Mesodermal cell (in vitro differentiated cells): ENCODE results near the gene PLEKHA4.
A peak's percentile ranks its signal among the peaks of the same experiment; 100 is the strongest.
"Not testable (repeated sequence)": the region's sequence is repeated elsewhere in the genome, so short reads cannot be mapped to it uniquely, and the experiment has no call there.

Source experiments
- H3K27ac ChIP-seq: 2 replicates; pipeline ENCODE4 v1.7.0; 2013; ENCODE audit warnings: mild to moderate bottlenecking, low read depth, low read length, moderate library complexity; ENCODE audit not compliant: severe bottlenecking
- H3K36me3 ChIP-seq: 2 replicates; pipeline ENCODE4 v1.7.1; 2013; ENCODE audit warnings: mild to moderate bottlenecking, low read length, moderate library complexity; ENCODE audit not compliant: control insufficient read depth, insufficient read depth
- H3K4me1 ChIP-seq: one replicate; pipeline ENCODE4 v1.7.1; 2013; ENCODE audit warnings: mild to moderate bottlenecking, low read length; ENCODE audit not compliant: insufficient read depth, control insufficient read depth, poor library complexity, severe bottlenecking
- H3K4me3 ChIP-seq: 2 replicates; pipeline ENCODE4 v1.7.0; 2013; ENCODE audit warnings: low read length, control low read depth, mild to moderate bottlenecking; ENCODE audit not compliant: insufficient read depth, poor library complexity, severe bottlenecking; ENCODE audit errors: extremely low read depth
- H3K9me3 ChIP-seq: 2 replicates; pipeline ENCODE4 v1.7.1; 2013; ENCODE audit warnings: mild to moderate bottlenecking, low read length, moderate library complexity; ENCODE audit not compliant: control insufficient read depth
- WGBS, 2 experiments: methylation state at CpG; one replicate each; pipeline ENCODE4 v1.1.5; 2013; ENCODE audit warnings: missing lambda C conversion rate in 2 of 2; ENCODE audit not compliant: insufficient coverage in 2 of 2; 5-methylcytosine and 5-hydroxymethylcytosine counted together

Gene PLEKHA4

DNA sequence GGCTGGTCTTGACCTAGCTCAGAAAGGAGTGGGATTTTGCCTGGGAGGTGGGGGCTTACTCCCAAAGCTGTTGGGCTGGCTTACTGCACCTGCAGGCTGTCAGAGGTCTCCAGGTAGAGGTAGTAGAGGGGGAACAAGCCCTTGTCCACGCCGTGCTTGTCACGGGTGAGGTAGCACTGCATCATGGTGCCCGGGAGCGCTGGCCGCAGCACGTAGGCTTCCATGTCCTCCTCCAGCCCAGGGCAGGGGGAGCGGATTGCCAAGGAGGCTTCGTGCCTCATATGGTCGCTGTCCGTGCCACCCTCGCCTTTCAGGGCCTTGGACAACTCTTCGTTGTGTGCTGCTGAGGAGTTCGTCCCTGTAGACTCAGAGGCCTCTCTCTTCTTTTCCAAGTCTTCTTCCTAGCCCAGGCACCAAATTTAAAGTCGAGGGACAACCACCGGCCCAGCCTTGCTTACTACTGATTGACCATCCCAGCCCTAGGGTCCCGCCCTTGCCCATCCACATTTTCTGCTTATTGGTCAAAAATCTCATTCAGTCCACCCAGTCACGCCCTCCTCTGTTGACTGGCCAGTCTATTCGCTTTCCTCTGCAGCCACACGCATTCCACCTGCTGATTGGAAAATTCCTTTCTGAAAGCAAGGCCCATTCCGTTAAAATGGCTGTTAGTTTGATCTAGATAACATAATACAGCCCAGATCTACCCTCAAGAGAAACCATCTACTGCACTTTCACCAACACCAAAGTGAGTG lies 19.6 kb upstream of the PLEKHA4 start:
- Histone ChIP-seq H3K36me3 (no peaks in the 10 kb centered on the region), H3K27ac (no peak overlapping the region), H3K9me3 (no peaks in the 10 kb centered on the region), H3K4me3 (no peak overlapping the region), H3K4me1 (peaks cover 9% of the 10 kb centered on the region)
- WGBS, 2 experiments = 90 to 95% methylated on average over 18 to 20 of the region's 21 CpGs

DNA sequence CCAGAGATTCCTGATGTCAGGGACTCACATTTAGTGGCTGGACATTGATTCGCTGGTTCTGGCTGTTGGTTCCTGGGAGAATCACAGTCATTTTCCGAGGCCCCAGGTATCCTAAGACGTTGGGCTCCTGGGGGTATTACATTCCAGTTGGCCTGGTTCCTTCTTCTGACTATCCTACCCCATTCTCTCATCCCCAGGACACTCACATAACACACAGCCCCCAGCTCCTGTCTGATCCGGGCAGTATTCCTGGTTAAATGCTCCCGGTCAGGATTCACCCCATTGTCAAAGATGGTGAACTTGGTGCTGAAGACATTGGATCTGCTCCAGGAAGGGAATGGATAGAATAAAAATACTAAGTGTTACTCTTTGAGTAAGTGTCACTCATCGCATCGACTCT lies 15.3 kb upstream of the PLEKHA4 start:
- Histone ChIP-seq H3K9me3 (no peaks in the 10 kb centered on the region), H3K4me1 (no peaks in the 10 kb centered on the region), H3K36me3 (peaks cover 8% of the 10 kb centered on the region), H3K4me3 (no peak overlapping the region), H3K27ac (no peak overlapping the region)
- 77 to 97% methylated on average over 4 to 5 of the region's 7 CpGs for WGBS, 2 experiments

DNA sequence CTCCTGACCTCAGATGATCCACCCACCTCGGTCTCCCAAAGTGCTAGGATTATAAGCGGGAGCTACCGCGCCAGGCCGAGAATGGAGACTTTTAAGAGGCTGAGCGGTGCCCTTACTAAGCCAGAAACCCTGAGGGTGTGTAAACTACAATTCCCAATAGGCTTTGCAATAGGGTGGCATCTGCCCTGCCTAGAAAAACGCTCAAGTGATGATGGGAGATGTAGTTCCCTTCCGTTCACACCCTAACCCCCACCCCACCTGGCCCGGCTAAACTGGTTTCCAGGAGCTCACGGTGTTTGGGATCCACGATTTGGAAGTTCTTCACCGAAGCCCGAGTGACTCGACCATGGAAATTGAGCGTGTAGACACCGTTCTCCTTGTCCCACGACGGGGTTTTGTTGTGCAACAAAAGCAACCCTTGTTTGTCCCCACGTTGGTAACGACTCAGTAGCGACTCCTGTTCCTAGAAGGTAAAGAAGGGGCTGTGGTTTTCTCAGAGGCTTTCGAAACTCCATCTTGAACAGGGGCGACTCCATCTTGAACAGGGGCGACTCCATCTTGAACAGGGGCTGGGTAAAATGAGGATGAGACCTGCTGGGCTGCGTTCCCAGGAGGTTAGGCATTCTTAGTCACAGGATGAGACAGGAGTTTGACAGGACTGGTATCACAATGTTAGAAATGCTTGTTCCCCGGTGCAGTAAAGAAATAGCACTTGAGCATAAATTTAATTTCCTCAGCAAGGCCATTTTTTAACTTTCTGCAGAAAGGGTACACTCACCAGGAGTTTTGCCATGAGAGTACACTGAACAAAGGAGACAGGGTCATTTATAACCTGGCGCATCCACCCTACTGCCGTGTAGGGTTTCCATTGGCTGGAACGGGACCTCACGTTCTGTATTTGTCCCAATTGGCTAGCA lies 13.6 kb upstream of the PLEKHA4 start:
- H3K4me3 ChIP-seq = no peak overlapping the region
- no peaks in the 10 kb centered on the region for H3K9me3 ChIP-seq
- no peak overlapping the region for H3K27ac ChIP-seq
- WGBS, 2 experiments = 88 to 91% methylated on average over 28 to 29 of the region's 30 CpGs
- peaks cover 3% of the 10 kb centered on the region for H3K4me1 ChIP-seq
- H3K36me3 ChIP-seq = peaks cover 23% of the 10 kb centered on the region

DNA sequence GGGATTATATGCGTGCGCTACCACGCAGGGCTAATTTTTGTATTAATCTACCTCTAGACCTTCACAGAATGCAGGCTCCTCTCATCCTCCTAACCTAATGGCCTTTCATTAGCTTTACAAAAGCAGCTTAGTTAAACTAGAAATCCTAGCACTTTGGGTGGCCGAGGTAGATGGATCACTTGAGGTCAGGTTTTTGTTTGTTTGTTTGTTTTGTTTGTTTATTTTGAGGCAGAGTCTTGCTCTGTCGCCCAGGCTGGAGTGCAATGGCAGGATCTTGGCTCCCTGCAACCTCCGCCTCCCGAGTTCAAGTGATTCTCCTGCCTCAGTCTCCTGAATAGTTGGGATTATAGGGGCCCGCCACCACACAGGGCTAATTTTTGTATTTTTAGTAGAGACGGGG lies 11.3 kb upstream of the PLEKHA4 start:
- Histone ChIP-seq H3K4me1 (peaks cover 19% of the 10 kb centered on the region), H3K36me3 (peaks cover 43% of the 10 kb centered on the region)
- H3K9me3 ChIP-seq, H3K27ac ChIP-seq, H3K4me3 ChIP-seq: not testable (repeated sequence)
- WGBS, 2 experiments = 87 to 89% methylated on average over 8 of the region's 9 CpGs

DNA sequence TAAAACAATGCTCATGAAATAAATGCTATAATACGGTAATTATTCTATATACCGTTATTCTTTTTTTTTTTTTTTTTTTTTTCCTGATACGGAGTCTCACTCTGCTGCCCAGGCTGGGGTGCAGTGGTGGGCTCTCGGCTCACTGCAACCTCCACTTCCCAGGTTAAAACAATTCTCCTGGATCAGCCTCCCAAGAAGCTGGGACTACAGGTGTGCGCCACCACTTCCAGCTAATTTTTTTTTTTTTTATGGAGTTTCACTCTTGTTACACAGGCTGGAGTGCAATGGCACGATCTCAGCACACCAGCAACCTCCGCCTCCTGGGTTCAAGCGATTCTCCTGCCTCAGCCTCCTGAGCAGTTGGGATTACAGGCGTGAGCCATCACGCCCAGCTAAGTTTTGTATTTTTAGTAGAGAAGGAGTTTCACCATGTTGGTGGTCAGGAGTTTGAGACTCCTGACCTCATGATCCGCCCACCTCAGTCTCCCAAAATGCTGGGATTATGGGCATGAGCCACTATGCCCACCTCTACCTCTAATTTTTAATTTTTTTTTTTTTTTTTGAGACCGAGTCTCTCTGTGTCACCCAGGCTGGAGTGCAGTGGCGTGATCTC lies 10.7 kb upstream of the PLEKHA4 start:
- Histone ChIP-seq H3K9me3 (no peaks in the 10 kb centered on the region), H3K4me3 (no peak overlapping the region), H3K27ac (peak overlapping the region; percentile 46), H3K36me3 (peaks cover 48% of the 10 kb centered on the region), H3K4me1 (peaks cover 25% of the 10 kb centered on the region)
- WGBS, 2 experiments = 88 to 90% methylated on average over 9 to 10 of the region's 13 CpGs

DNA sequence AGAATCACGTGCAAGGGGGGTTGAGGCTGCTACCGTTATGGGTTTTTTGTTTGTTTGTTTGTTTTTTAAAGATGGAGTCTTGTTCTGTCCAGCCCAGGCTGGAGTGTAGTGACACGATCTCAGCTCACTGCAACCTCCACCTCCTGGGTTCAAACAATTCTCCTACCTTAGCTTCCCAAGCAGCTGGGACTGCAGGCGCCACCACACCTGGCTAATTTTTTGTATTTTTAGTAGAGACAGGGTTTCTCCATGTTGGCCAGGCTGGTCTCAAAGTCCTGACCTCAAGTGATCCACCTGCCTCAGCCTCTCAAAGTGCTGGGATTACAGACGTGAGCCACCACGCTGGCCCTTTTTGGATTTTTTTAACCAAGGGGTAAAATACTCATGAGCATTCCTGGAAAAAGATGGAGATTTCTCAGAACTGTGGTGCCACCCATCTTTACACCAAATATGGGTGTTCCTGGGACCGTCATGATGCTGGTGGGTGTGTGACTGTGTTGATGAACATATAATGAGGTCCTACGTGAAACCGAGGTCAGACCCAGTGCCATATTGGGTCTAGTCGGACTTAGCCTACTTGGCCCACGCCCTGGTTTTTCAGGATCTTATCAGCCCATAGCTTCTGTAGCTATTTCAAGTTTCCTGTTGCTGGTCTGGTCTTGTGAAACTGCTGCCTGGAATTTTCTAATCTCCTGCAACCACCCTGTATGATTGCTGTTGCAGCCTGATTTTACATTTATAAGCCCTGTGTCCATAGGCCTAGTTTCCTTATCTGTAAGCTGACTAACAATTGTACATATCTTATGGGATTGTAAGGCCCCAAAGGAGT lies 10.0 kb upstream of the PLEKHA4 start:
- H3K9me3 ChIP-seq = no peaks in the 10 kb centered on the region
- peaks cover 32% of the 10 kb centered on the region for H3K4me1 ChIP-seq
- no peak overlapping the region for H3K4me3 ChIP-seq
- H3K27ac ChIP-seq = peak overlapping the region; percentile 46
- 84 to 89% methylated on average over 4 to 7 of the region's 11 CpGs for WGBS, 2 experiments
- H3K36me3 ChIP-seq = peaks cover 55% of the 10 kb centered on the region

DNA sequence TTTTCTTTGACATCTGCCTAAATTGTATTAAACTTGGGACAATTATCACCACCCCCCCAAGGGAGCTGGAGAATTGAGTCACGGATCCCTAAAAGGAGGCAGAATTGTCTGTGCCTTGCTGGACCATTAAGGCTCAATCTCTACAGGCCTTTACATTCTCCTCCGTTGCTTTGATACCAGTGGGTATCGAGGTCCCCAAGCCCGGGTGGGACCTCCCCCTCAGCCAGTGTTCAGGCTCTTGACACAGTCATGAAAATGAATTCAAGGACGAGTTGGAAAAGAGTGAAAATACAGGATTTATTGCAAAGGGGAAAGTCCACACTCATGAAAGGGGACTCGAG lies 9.4 kb upstream of the PLEKHA4 start:
- WGBS, 2 experiments = 96 to 100% methylated on average over 3 to 5 of the region's 6 CpGs
- Histone ChIP-seq H3K4me3 (no peak overlapping the region), H3K27ac (no peak overlapping the region), H3K4me1 (peaks cover 35% of the 10 kb centered on the region), H3K36me3 (peaks cover 60% of the 10 kb centered on the region), H3K9me3 (no peaks in the 10 kb centered on the region)

DNA sequence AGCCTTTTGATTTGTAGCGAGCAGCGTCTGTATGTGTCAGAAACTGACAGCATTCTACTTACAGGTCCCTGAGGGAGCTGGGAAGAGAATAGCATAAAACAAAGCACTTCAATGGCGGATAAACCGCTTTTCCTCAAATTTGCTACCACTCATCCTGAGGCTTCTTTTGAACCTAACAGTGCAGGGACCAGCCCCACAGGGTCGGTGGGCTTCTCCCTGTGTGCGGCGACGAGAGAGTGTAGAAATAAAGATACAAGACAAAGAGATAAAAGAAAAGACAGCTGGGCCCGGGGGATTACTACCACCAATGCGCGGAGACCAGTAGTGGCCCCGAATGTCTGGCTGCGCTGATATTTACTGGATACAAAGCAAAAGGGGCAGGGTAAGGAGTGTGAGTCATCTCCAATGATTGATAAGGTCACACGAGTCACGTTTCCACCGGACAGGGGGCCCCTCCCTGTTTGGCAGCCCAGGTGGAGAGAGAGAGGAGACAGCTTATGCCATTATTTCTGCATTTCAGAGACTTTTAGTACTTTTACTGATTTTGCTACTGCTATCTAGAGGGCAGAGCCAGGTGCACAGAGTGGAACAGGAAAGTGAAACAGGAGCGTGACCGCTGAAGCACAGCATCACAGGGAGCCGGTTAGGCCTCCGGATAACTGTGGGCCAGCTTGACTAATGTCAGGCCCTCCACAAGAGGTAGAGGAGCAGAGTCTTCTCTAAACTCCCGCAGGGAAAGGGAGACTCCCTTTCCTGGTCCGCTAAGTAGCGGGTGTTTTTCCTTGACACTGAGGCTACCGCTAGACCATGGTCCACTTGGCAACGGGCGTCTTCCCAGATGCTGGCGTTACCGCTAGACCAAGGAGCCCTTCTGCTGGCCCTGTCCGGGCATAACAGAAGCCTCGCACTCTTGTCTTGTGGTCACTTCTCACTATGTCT lies 7.9 kb upstream of the PLEKHA4 start:
- not testable (repeated sequence) for H3K9me3 ChIP-seq
- Histone ChIP-seq H3K4me3 (peak overlapping the region; percentile 100), H3K4me1 (peaks cover 35% of the 10 kb centered on the region), H3K27ac (peak overlapping the region; percentile 100), H3K36me3 (peaks cover 60% of the 10 kb centered on the region)
- WGBS, 2 experiments = 92 to 96% methylated on average over 18 to 21 of the region's 30 CpGs

DNA sequence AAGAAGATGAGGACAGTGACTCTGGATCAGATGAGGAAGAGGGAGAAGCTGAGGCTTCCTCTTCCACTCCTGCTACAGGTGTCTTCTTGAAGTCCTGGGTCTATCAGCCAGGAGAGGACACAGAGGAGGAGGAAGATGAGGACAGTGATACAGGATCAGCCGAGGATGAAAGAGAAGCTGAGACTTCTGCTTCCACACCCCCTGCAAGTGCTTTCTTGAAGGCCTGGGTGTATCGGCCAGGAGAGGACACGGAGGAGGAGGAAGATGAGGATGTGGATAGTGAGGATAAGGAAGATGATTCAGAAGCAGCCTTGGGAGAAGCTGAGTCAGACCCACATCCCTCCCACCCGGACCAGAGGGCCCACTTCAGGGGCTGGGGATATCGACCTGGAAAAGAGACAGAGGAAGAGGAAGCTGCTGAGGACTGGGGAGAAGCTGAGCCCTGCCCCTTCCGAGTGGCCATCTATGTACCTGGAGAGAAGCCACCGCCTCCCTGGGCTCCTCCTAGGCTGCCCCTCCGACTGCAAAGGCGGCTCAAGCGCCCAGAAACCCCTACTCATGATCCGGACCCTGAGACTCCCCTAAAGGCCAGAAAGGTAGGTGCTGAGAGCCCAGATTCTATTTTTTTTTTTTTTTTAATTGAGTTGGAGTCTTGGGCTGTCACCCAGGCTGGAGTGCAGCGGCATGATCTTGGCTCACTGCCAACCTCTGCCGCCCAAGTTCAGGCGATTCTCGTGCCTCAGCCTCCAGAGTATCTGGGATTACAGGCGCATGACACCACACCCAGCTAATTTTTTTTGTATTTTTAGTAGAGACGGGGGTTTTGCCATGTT lies 6.1 kb upstream of the PLEKHA4 start:
- H3K4me1 ChIP-seq = peaks cover 35% of the 10 kb centered on the region
- H3K4me3 ChIP-seq = peak overlapping the region; percentile 100
- H3K9me3 ChIP-seq = no peaks in the 10 kb centered on the region
- peak overlapping the region; percentile 100 for H3K27ac ChIP-seq
- 87 to 88% methylated on average over 13 of the region's 17 CpGs for WGBS, 2 experiments
- peaks cover 60% of the 10 kb centered on the region for H3K36me3 ChIP-seq
